ENCODE results near the gene TESK1. TPM values are rescaled to one million over a fixed set of nuclear protein-coding genes. Genes with fewer than 3 reads are reported as not detected.

TESK1 gene
- total and polyA plus RNA-seq, 2 donors (not counting 1 experiment from before 2014, with no cell fraction given) = 43.8 to 94.1 TPM

GRCh38 chr9:35606726-35607125, 1.7 kb downstream of the TESK1 start:
- Histone ChIP-seq H3K36me3 (replicated peaks in 1 of 2; ENCODE audit: control extremely low read depth in 1 of 2, control insufficient read depth in 1 of 2, extremely low read depth in 1 of 2, insufficient read depth in 2 of 2, low read length in 1 of 2) (peaks cover 18 to 43% of the 10 kb centered on the region in 2 experiments), H3K9me3 (ENCODE audit: control extremely low read depth in 1 of 3, control insufficient read depth in 2 of 3, insufficient read depth in 1 of 3, low read length in 2 of 3) (no peaks in the 10 kb centered on the region), H4K20me1 (ENCODE audit: control insufficient read depth, insufficient read depth, low read length, poor library complexity, severe bottlenecking) (peaks cover 50% of the 10 kb centered on the region), H3K79me2 (ENCODE audit: control insufficient read depth, insufficient read depth, low read length) (peaks cover 24% of the 10 kb centered on the region), H2AFZ (ENCODE audit: insufficient read depth, low read depth, low read length, poor library complexity, severe bottlenecking) (no peak overlapping the region), H3K27ac (ENCODE audit: low read length in 2 of 2) (peak overlapping the region in 1 of 2 donors; percentile 73), H3K4me3 (ENCODE audit: control extremely low read depth in 1 of 5, extremely low read depth in 1 of 5, insufficient read depth in 1 of 5, low read depth in 2 of 5, low read length in 4 of 5) (no peak overlapping the region), H3K4me1 (ENCODE audit: control insufficient read depth in 2 of 2, insufficient read depth in 2 of 2, low read length in 2 of 2) (peaks cover 29 to 62% of the 10 kb centered on the region in 2 donors), H3K27me3 (replicated peaks in 1 of 4; ENCODE audit: control extremely low read depth in 1 of 4, control insufficient read depth in 3 of 4, insufficient read depth in 4 of 4, low read length in 3 of 4) (no peaks in the 10 kb centered on the region), H3K9ac (ENCODE audit: low read length) (no peak overlapping the region), H3K4me2 (replicated peaks; ENCODE audit: low read depth, low read length, poor library complexity, severe bottlenecking) (peak overlapping the region; percentile 96)
- peaks cover 43% of the 10 kb centered on the region for H3K4me1 Mint-ChIP-seq
- no peak for DNase-seq
- ATAC-seq (ENCODE audit: low read depth) = no peak
- H3K4me3 Mint-ChIP-seq = peak overlapping the region; percentile 64
- TF ChIP-seq CTCF (IDR thresholded peaks at IDR 0.05) = no peak
- no peak for TF ChIP-seq EZH2 (IDR thresholded peaks at IDR 0.05; ENCODE audit: borderline replicate concordance, insufficient read depth, low read depth, low read length, poor library complexity, severe bottlenecking)
- peak overlapping the region; percentile 60 for H3K27ac Mint-ChIP-seq
- no peaks in the 10 kb centered on the region for H3K9me3 Mint-ChIP-seq (ENCODE audit: insufficient read depth)
- 97% methylated on average over 5 of the region's 7 CpGs for WGBS (ENCODE audit: insufficient coverage)
- intact Hi-C loops (cut with micrococcal nuclease) = no loop called here
- ChIA-PET CTCF (interaction anchor here (2.2 to 3.5 kb wide), 2 partner anchors 11 to 51 kb away, joined by 17 to 49 read pairs; partner anchors contain the start of genes CCDC107, CD72 and RMRP), POLR2A (interaction anchor here (3.1 to 3.6 kb wide), 3 partner anchors 12 to 126 kb away, joined by 11 to 30 read pairs (median 24); partner anchors contain the start of genes CCDC107, CD72, CREB3 and RMRP)
- no peaks in the 10 kb centered on the region for H3K27me3 Mint-ChIP-seq

- intact Hi-C loops (cut with micrococcal nuclease) = no loop called here
- H3K4me3 ChIP-seq (ENCODE audit: control extremely low read depth in 1 of 5, extremely low read depth in 1 of 5, insufficient read depth in 1 of 5, low read depth in 2 of 5, low read length in 4 of 5) = no peak overlapping the region
- H3K9me3 ChIP-seq (ENCODE audit: control extremely low read depth in 1 of 3, control insufficient read depth in 2 of 3, insufficient read depth in 1 of 3, low read length in 2 of 3) = no peaks in the 10 kb centered on the region
- CTCF ChIA-PET = interaction anchor here (0.8 to 14.3 kb wide), 9 partner anchors 8 to 123 kb away, joined by 3 to 357 read pairs (median 11); partner anchors contain the start of genes ARHGEF39, CCDC107, CREB3 and RMRP
- H3K4me2 ChIP-seq (replicated peaks; ENCODE audit: low read depth, low read length, poor library complexity, severe bottlenecking) = no peak overlapping the region
- Mint-ChIP-seq H3K27ac (no peak overlapping the region), H3K27me3 (no peaks in the 10 kb centered on the region), H3K4me1 (peaks cover 52% of the 10 kb centered on the region), H3K4me3 (no peak overlapping the region), H3K9me3 (ENCODE audit: insufficient read depth) (no peaks in the 10 kb centered on the region)
- H4K20me1 ChIP-seq (ENCODE audit: control insufficient read depth, insufficient read depth, low read length, poor library complexity, severe bottlenecking) = peaks cover 55% of the 10 kb centered on the region
- no peaks in the 10 kb centered on the region for H3K27me3 ChIP-seq (replicated peaks in 1 of 4; ENCODE audit: control extremely low read depth in 1 of 4, control insufficient read depth in 3 of 4, insufficient read depth in 4 of 4, low read length in 3 of 4)
- H2AFZ ChIP-seq (ENCODE audit: insufficient read depth, low read depth, low read length, poor library complexity, severe bottlenecking) = no peak overlapping the region
- peaks cover 38 to 73% of the 10 kb centered on the region in 2 donors for H3K4me1 ChIP-seq (ENCODE audit: control insufficient read depth in 2 of 2, insufficient read depth in 2 of 2, low read length in 2 of 2)
- peaks cover 22 to 57% of the 10 kb centered on the region in 2 experiments for H3K36me3 ChIP-seq (replicated peaks in 1 of 2; ENCODE audit: control extremely low read depth in 1 of 2, control insufficient read depth in 1 of 2, extremely low read depth in 1 of 2, insufficient read depth in 2 of 2, low read length in 1 of 2)
- H3K79me2 ChIP-seq (ENCODE audit: control insufficient read depth, insufficient read depth, low read length) = peaks cover 24% of the 10 kb centered on the region
- peak overlapping the region in 1 of 2 donors; percentile 24 for H3K27ac ChIP-seq (ENCODE audit: low read length in 2 of 2)
- DNase-seq = no peak
- POLR2A ChIA-PET = interaction anchor here (1.6 kb wide), 1 partner anchor 12 kb away, joined by 6 read pairs; no protein-coding TSS in a partner anchor
- TF ChIP-seq CTCF (IDR thresholded peaks at IDR 0.05) = no peak
- TF ChIP-seq EZH2 (IDR thresholded peaks at IDR 0.05; ENCODE audit: borderline replicate concordance, insufficient read depth, low read depth, low read length, poor library complexity, severe bottlenecking) = no peak
- 94% methylated on average over 7 of the region's 7 CpGs for WGBS (ENCODE audit: insufficient coverage)
- H3K9ac ChIP-seq (ENCODE audit: low read length) = no peak overlapping the region
- no peak for ATAC-seq (ENCODE audit: low read depth)
Observed at GRCh38 chr9:35608221-35608620, 3.2 kb downstream of the TESK1 start.

Measured in B cell (primary cell).